H1 (cell line): ENCODE data around the gene KTN1. TPM values are rescaled to one million over a fixed set of nuclear protein-coding genes. Genes with fewer than 3 reads are reported as not detected.

Experiments
- CTCF ChIA-PET: fragments of 300-600 bp; sonication (Branson Sonifier 250); formaldehyde crosslinking; loops from one replicate; lab custom pipeline; 2021; ENCODE audit not compliant: partially characterized antibody; lab: Charles Lee
- POLR2A ChIA-PET: fragments of 300-600 bp; sonication (Branson Sonifier 250); formaldehyde crosslinking; loops from one replicate; lab custom pipeline; 2021; ENCODE audit warnings: inconsistent platforms; ENCODE audit not compliant: partially characterized antibody; lab: Charles Lee
- DNase-seq, 2 experiments: peaks; one replicate each; pipeline versions ENCODE4 v3.0.0 to v3.0.0-alpha.2; 2010 to 2022; ENCODE audit warnings: low spot score in 2 of 2, low read depth in 1 of 2, mixed read lengths in 1 of 2
- FAIRE-seq: peaks from 2 replicates; lab custom pipeline; 2011; peaks lifted over from hg19 to GRCh38; lab: Jason Lieb, UNC
- H2AFZ ChIP-seq: 2 replicates; pipeline ENCODE4 v1.8.1; 2012; ENCODE audit warnings: low read length, inconsistent platforms
- H2AK5ac ChIP-seq: 2 replicates; pipeline ENCODE4 v1.6.1; 2013; ENCODE audit warnings: low read depth, low read length
- H2BK120ac ChIP-seq: replicated peaks from 2 replicates; pipeline ENCODE3; 2013; ENCODE audit warnings: low read depth, low read length, inconsistent platforms
- H2BK12ac ChIP-seq: 2 replicates; pipeline ENCODE4 v1.6.1; 2013; ENCODE audit warnings: low read depth, low read length
- H2BK15ac ChIP-seq: 2 replicates; pipeline ENCODE4 v1.6.1; 2013; ENCODE audit warnings: low read length
- H2BK20ac ChIP-seq: 2 replicates; pipeline ENCODE4 v1.6.1; 2013; ENCODE audit warnings: low read length
- H2BK5ac ChIP-seq: 2 replicates; pipeline ENCODE4 v1.6.1; 2013; ENCODE audit warnings: low read depth, low read length
- H3K14ac ChIP-seq: 2 replicates; pipeline ENCODE4 v1.6.1; 2013; ENCODE audit warnings: inconsistent platforms; ENCODE audit not compliant: insufficient read length
- H3K18ac ChIP-seq: 2 replicates; pipeline ENCODE4 v1.6.1; 2013; ENCODE audit warnings: low read length; ENCODE audit errors: extremely low read depth
- H3K23ac ChIP-seq: 2 replicates; pipeline ENCODE4 v1.6.1; 2013; ENCODE audit warnings: inconsistent platforms; ENCODE audit not compliant: insufficient read length
- H3K23me2 ChIP-seq: 2 replicates; pipeline ENCODE4 v1.6.1; 2013; ENCODE audit warnings: low read depth, low read length
- H3K27ac ChIP-seq: 2 replicates; pipeline ENCODE4 v1.6.1; 2011; ENCODE audit warnings: low read depth, low read length, inconsistent platforms
- H3K27me3 ChIP-seq, 4 experiments: replicated peaks in 1 of 4; 1 replicate in 1 of 4; 2 replicates in 3 of 4; pipeline versions ENCODE4 v1.6.1 to v1.8.1; 2011 to 2013; ENCODE audit warnings: low read length in 3 of 4, mild to moderate bottlenecking in 3 of 4, inconsistent platforms in 2 of 4, mixed read lengths in 2 of 4, moderate library complexity in 1 of 4; ENCODE audit not compliant: control insufficient read depth in 3 of 4, insufficient read depth in 3 of 4; ENCODE audit errors: extremely low read depth in 1 of 4
- H3K36me3 ChIP-seq, 4 experiments: 2 replicates each; pipeline versions ENCODE4 v1.6.1 to v1.8.1; 2011 to 2013; ENCODE audit warnings: mild to moderate bottlenecking in 4 of 4, low read length in 3 of 4, moderate library complexity in 2 of 4, control low read depth in 1 of 4, inconsistent platforms in 1 of 4; ENCODE audit not compliant: insufficient read depth in 4 of 4, control insufficient read depth in 2 of 4
- H3K4ac ChIP-seq: replicated peaks from 2 replicates; pipeline ENCODE3; 2013; ENCODE audit warnings: low read length, low read depth, mixed read lengths, inconsistent platforms; ENCODE audit not compliant: insufficient read length
- H3K4me1 ChIP-seq, 4 experiments: replicated peaks in 1 of 4; 1 replicate in 1 of 4; 2 replicates in 3 of 4; pipeline versions ENCODE4 v1.6.1 to v1.8.1; 2011 to 2013; ENCODE audit warnings: low read length in 3 of 4, inconsistent platforms in 2 of 4, mixed read lengths in 1 of 4; ENCODE audit not compliant: insufficient read depth in 4 of 4, control insufficient read depth in 3 of 4
- H3K4me2 ChIP-seq, 2 experiments: 2 replicates each; pipeline versions ENCODE4 v1.6.1 to v1.8.1; 2011 to 2013; ENCODE audit warnings: low read depth in 2 of 2, low read length in 2 of 2, control low read depth in 1 of 2, inconsistent platforms in 1 of 2, mild to moderate bottlenecking in 1 of 2; ENCODE audit not compliant: insufficient read depth in 1 of 2
- H3K4me3 ChIP-seq, 4 experiments: fragments of 200-600, 300-600 bp in 1 of 4; sonication (generic), shearing (Covaris generic), sonication (Bioruptor Twin) in 1 of 4; 2 replicates each; pipeline versions ENCODE4 v1.5.1 to v1.8.1; 2011 to 2016; ENCODE audit warnings: low read length in 4 of 4, low read depth in 3 of 4, control low read depth in 2 of 4, inconsistent platforms in 2 of 4, mild to moderate bottlenecking in 2 of 4, mixed read lengths in 1 of 4, moderate library complexity in 1 of 4; ENCODE audit not compliant: insufficient read depth in 2 of 4; ENCODE audit errors: extremely low read depth in 1 of 4
- H3K56ac ChIP-seq: replicated peaks from 2 replicates; pipeline ENCODE3; 2013; ENCODE audit warnings: low read depth, mild to moderate bottlenecking, mixed read lengths, low read length, inconsistent platforms; ENCODE audit not compliant: insufficient read length
- H3K79me1 ChIP-seq: 2 replicates; pipeline ENCODE4 v1.6.1; 2013; ENCODE audit warnings: low read depth, low read length, control low read depth
- H3K79me2 ChIP-seq, 2 experiments: 2 replicates each; pipeline versions ENCODE4 v1.6.1 to v1.8.1; 2012 to 2013; ENCODE audit warnings: low read length in 2 of 2, mild to moderate bottlenecking in 2 of 2, inconsistent platforms in 1 of 2; ENCODE audit not compliant: insufficient read depth in 2 of 2, control insufficient read depth in 1 of 2
- H3K9ac ChIP-seq, 4 experiments: replicated peaks in 1 of 4; 1 replicate in 1 of 4; 2 replicates in 3 of 4; pipeline versions ENCODE4 v1.6.1 to v1.8.1; 2011 to 2013; ENCODE audit warnings: low read depth in 3 of 4, low read length in 3 of 4, control low read depth in 2 of 4, mild to moderate bottlenecking in 2 of 4, moderate library complexity in 2 of 4, inconsistent platforms in 1 of 4; ENCODE audit errors: extremely low read depth in 1 of 4
- H3K9me3 ChIP-seq, 2 experiments: 2 replicates each; pipeline versions ENCODE4 v1.6.1 to v1.8.1; 2012 to 2013; ENCODE audit warnings: mild to moderate bottlenecking in 2 of 2, moderate library complexity in 2 of 2, control low read depth in 1 of 2, inconsistent platforms in 1 of 2, low read depth in 1 of 2, low read length in 1 of 2, mixed read lengths in 1 of 2; ENCODE audit not compliant: insufficient read depth in 2 of 2
- H4K20me1 ChIP-seq, 2 experiments: replicated peaks in 1 of 2; 2 replicates each; pipeline versions ENCODE3 to v1.8.1; 2011 to 2013; ENCODE audit warnings: inconsistent platforms in 2 of 2, low read length in 2 of 2, mild to moderate bottlenecking in 1 of 2; ENCODE audit not compliant: insufficient read depth in 2 of 2, control insufficient read depth in 1 of 2
- H4K5ac ChIP-seq: 2 replicates; pipeline ENCODE4 v1.6.1; 2013; ENCODE audit warnings: low read length, low read depth, mixed read lengths, inconsistent platforms; ENCODE audit not compliant: insufficient read length
- H4K8ac ChIP-seq: 2 replicates; pipeline ENCODE4 v1.8.0; 2013; ENCODE audit warnings: mild to moderate bottlenecking, moderate library complexity, low read length, inconsistent platforms; ENCODE audit not compliant: insufficient read depth; ENCODE audit errors: extremely low read depth
- H4K91ac ChIP-seq: replicated peaks from 2 replicates; pipeline ENCODE3; 2013; ENCODE audit warnings: low read length, mixed read lengths, inconsistent platforms; ENCODE audit not compliant: insufficient read length
- TAF1 ChIP-seq: IDR thresholded peaks from 2 replicates; pipeline ENCODE4 v1.6.1; 2011; ENCODE audit warnings: mild to moderate bottlenecking, low read depth, low read length
- TEAD4 ChIP-seq: IDR thresholded peaks from 2 replicates; pipeline ENCODE4 v1.6.1; 2012; ENCODE audit warnings: low read depth, low read length, inconsistent platforms, mixed read lengths
- WGBS, 2 experiments: shearing (Covaris generic) in 1 of 2; methylation state at CpG; one replicate each; pipeline versions ENCODE4 v1.1.6 to v1.1.7; 2013 to 2015; ENCODE audit warnings: low lambda C conversion rate in 2 of 2, mixed read lengths in 2 of 2, inconsistent platforms in 1 of 2, low coverage in 1 of 2, missing lambda C conversion rate in 1 of 2; ENCODE audit not compliant: insufficient replicate concordance in 2 of 2, insufficient coverage in 1 of 2, insufficient read length in 1 of 2; ENCODE audit errors: extremely low coverage in 1 of 2, missing lambda C conversion rate in 1 of 2; 5-methylcytosine and 5-hydroxymethylcytosine counted together
- polyA plus RNA-seq, 7 experiments: library from polyadenylated mRNA; depleted of rRNA in 3 of 7; stranded (reverse) in 5 of 7; unstranded in 2 of 7; fragments of >200 nt in 5 of 7; fragments of 200-250 nt in 2 of 7; gene quantifications; 1 replicate in 5 of 7; 2 replicates in 1 of 7; 4 replicates in 1 of 7; pipeline versions ENCODE4 v1.2.1 to v1.2.3, GENCODE V29; 2011 to 2013; ENCODE audit warnings: missing spikeins in 2 of 7, mixed read lengths in 2 of 7
- total RNA-seq: library from RNA; stranded (reverse); fragmentation: NEBNext Ultra II Directional; extraction: Animal tissue kit (Norgen Biotek cat#: 25700); gene quantifications from 2 replicates; pipeline ENCODE4 v1.2.1, GENCODE V29; 2021
- TF ChIP-seq, protein P1 (sequence below): IDR thresholded peaks from 2 replicates; pipeline ENCODE4 v1.6.1; 2012; ENCODE audit warnings: low read length, inconsistent platforms
- TF ChIP-seq, protein P2 (sequence below), 3 experiments: IDR thresholded peaks; 1 replicate in 2 of 3; 2 replicates in 1 of 3; pipeline versions ENCODE4 v1.5.1 to v1.6.1; 2011; ENCODE audit warnings: low read length in 3 of 3, mild to moderate bottlenecking in 3 of 3, inconsistent platforms in 2 of 3, low read depth in 1 of 3, moderate library complexity in 1 of 3; ENCODE audit not compliant: insufficient read depth in 1 of 3; ENCODE audit errors: control extremely low read depth in 1 of 3
- TF ChIP-seq, protein P3 (sequence below): IDR thresholded peaks from 2 replicates; pipeline ENCODE4 v1.6.1; 2011; ENCODE audit warnings: low read depth, mild to moderate bottlenecking, low read length; ENCODE audit not compliant: insufficient read depth

The KTN1 gene
- total and polyA plus RNA-seq, 2 of the 8 experiments (the other 6 are each of a cell fraction or from before 2014, with no cell fraction given): 15.4 to 151 TPM

DNA sequence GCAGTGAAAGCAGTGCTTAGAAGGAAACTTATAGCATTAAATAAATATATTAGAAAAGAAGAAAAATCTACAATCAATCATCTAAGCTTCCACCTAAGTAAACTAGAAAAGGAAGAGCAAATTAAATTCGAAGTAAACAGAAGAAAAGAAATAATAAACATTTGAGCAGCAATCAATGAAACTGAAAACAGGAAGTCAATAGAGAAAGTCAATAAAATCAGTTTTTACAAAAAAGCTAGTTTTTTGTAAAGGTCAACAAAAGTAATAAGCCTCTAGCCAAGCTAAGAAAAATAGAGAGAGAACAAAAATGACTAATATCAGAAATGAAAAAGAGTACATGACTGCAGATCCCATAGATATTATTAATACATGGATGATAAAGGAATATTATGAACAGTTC, 34.2 kb upstream of the KTN1 start:
- no peak overlapping the region for H3K56ac ChIP-seq
- no peaks in the 10 kb centered on the region for H4K20me1 ChIP-seq

More for the DNA sequence above, 34.2 kb upstream of the KTN1 start:
- no peaks in the 10 kb centered on the region for H3K79me2 ChIP-seq
- no peak overlapping the region for H3K9ac ChIP-seq
- no peak overlapping the region for H3K18ac ChIP-seq
- no peak overlapping the region for H2BK5ac ChIP-seq
- no peaks in the 10 kb centered on the region for H3K79me1 ChIP-seq
- no peak overlapping the region for H3K4ac ChIP-seq
- no peak overlapping the region for H4K5ac ChIP-seq
- H3K23ac ChIP-seq: no peak overlapping the region
- H3K36me3 ChIP-seq: no peaks in the 10 kb centered on the region
- H3K4me1 ChIP-seq: no peaks in the 10 kb centered on the region
- no peak overlapping the region for H2BK12ac ChIP-seq
- no peak for FAIRE-seq
- no peak overlapping the region for H2BK120ac ChIP-seq
- no peak overlapping the region for H3K14ac ChIP-seq
- H2AFZ ChIP-seq: no peak overlapping the region
- H2AK5ac ChIP-seq: no peak overlapping the region
- no peaks in the 10 kb centered on the region for H3K23me2 ChIP-seq
- no peak overlapping the region for H2BK20ac ChIP-seq
- H4K8ac ChIP-seq: no peak overlapping the region
- no peak overlapping the region for H3K4me3 ChIP-seq
- POLR2A ChIA-PET: interaction anchor here (0.6 to 1.0 kb wide), 2 partner anchors 11 to 594 kb away, joined by 3 read pairs; no protein-coding TSS in a partner anchor
- H3K4me2 ChIP-seq: no peak overlapping the region
- 83% methylated on average over 1 of the region's 1 CpG; no CpG with 5 or more reads in 1 of the 2 experiments for WGBS, 2 experiments
- H3K9me3 ChIP-seq: no peaks in the 10 kb centered on the region
- DNase-seq: no peak
- no peak overlapping the region for H3K27ac ChIP-seq
- CTCF ChIA-PET: no interaction called here
- no peak overlapping the region for H4K91ac ChIP-seq
- TF ChIP-seq TAF1 (no peak), TEAD4 (no peak)
- TF ChIP-seq, protein P1, sequence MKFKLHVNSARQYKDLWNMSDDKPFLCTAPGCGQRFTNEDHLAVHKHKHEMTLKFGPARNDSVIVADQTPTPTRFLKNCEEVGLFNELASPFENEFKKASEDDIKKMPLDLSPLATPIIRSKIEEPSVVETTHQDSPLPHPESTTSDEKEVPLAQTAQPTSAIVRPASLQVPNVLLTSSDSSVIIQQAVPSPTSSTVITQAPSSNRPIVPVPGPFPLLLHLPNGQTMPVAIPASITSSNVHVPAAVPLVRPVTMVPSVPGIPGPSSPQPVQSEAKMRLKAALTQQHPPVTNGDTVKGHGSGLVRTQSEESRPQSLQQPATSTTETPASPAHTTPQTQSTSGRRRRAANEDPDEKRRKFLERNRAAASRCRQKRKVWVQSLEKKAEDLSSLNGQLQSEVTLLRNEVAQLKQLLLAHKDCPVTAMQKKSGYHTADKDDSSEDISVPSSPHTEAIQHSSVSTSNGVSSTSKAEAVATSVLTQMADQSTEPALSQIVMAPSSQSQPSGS: no peak
- TF ChIP-seq, protein P2, sequence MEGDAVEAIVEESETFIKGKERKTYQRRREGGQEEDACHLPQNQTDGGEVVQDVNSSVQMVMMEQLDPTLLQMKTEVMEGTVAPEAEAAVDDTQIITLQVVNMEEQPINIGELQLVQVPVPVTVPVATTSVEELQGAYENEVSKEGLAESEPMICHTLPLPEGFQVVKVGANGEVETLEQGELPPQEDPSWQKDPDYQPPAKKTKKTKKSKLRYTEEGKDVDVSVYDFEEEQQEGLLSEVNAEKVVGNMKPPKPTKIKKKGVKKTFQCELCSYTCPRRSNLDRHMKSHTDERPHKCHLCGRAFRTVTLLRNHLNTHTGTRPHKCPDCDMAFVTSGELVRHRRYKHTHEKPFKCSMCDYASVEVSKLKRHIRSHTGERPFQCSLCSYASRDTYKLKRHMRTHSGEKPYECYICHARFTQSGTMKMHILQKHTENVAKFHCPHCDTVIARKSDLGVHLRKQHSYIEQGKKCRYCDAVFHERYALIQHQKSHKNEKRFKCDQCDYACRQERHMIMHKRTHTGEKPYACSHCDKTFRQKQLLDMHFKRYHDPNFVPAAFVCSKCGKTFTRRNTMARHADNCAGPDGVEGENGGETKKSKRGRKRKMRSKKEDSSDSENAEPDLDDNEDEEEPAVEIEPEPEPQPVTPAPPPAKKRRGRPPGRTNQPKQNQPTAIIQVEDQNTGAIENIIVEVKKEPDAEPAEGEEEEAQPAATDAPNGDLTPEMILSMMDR (IDR thresholded peaks at IDR 0.05; ENCODE audit: control extremely low read depth in 1 of 3, insufficient read depth in 1 of 3, low read depth in 1 of 3, low read length in 3 of 3): no peak
- TF ChIP-seq, protein P3, sequence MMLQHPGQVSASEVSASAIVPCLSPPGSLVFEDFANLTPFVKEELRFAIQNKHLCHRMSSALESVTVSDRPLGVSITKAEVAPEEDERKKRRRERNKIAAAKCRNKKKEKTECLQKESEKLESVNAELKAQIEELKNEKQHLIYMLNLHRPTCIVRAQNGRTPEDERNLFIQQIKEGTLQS: no peak
- no peaks in the 10 kb centered on the region for H3K27me3 ChIP-seq
- no peak overlapping the region for H2BK15ac ChIP-seq
